Activated CD8-positive, alpha-beta memory T cell treated with anti-CD3 and anti-CD28 coated beads for 4 hours (primary cell): ENCODE measurements around the gene PROKR1.
"Not testable (repeated sequence)": the region's sequence is repeated elsewhere in the genome, so short reads cannot be mapped to it uniquely, and the experiment has no call there.

Source experiments
- DNase-seq, 2 donors: peaks; one replicate each; pipeline ENCODE4 v3.0.0-alpha.2; 2020; ENCODE audit warnings: low read depth in 2 of 2

The PROKR1 gene

DNA sequence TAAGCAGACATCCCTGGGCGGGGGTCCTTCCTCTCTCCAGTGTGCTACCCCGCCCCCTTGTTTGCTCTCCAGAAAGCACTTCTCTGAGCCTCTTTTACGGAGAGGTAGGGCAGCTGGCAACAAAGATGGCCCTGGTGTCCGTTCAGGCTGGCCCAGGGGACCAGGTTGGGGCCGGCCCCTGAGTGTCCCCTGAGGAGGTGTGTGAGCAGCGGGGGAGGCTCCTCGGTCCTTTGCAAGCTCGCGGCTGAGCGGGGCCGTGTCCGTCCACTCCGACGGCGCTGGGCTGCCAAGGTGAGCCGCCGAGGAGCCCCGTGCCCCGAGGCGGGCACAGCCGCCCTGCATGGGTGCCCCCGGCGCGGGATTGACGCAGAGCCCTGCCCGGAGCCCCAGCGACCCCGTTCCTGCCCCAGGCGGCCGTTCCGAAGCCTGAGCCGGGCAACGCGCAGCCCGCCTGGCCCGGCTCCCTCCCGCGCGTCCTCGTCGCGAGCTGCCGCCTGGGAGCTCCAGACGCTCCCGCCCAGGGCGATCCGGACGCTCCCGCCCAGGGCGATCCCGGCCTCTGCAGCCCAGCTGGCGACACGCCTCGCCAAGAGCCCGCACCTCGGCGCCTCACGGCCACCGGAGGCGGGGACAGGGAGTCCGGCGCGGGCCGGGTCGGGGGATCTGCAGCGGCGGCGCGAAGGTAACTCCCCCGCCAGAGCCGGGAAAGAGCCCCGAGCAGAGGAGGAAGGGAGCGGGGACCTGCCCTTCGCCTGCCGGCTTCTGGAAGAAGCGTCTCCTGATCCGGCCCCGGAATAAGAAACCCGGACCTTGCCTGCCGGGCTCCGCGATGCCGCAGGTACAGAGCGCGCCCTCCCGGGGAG, at the start of gene PROKR1:
Gene PROKR1, plus strand, starts transcription at position 569 of the 863 bp plus-strand sequence. CDS start 2,243 bp downstream, outside the sequence.
- DNase-seq: no peak

DNA sequence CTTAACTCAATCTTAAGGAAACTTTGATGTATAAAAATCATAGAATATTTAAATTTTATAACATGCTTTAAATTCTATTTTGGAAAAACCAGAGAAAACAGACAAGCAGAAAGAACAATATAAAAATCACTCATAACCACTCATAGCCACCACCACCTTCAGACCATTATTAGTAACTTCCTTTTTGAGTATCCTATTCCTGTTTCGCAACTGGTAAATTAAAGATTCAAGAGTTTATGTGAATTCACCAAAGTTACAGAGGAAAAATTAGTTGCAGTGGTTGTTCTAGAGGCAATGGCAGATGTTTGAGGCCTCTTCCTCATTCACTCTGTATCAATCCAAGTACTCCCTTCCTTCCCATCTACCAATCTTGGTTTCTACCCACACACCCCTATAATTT, 49.3 kb upstream of the PROKR1 start:
- no peak for DNase-seq

- peak; percentile 14 to 18 for DNase-seq
Measured at GRCh38 chr2:68594674-68595492, 48.5 kb upstream of the PROKR1 start.

DNA sequence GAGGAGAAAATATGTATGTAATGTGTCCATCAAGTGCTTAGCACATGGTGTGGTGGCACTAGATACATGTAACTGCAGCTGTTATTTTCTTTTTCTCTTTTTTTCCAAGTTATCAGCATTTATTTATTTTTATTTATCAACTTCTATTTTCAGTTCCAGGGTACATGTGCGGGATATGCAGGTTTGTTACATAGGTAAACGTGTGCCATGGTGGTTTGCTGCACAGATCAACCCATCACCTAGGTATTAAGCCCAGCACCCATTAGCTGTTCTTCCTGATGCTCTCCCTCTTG, 47.9 kb upstream of the PROKR1 start:
- DNase-seq: not testable (repeated sequence)

DNA sequence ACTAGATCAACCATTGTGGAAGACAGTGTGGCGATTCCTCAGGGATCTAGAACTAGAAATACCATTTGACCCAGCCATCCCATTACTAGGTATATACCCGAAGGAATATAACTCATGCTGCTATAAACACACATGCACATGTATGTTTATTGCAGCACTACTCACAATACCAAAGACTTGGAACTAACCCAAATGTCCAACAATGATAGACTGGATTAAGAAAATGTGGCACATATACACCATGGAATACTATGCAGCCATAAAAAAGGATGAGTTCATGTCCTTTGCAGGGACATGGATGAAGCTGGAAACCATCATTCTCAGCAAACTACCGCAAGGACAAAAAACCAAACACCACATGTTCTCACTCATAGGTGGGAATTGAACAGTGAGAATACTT, 42.9 kb upstream of the PROKR1 start:
- DNase-seq: not testable (repeated sequence)

DNA sequence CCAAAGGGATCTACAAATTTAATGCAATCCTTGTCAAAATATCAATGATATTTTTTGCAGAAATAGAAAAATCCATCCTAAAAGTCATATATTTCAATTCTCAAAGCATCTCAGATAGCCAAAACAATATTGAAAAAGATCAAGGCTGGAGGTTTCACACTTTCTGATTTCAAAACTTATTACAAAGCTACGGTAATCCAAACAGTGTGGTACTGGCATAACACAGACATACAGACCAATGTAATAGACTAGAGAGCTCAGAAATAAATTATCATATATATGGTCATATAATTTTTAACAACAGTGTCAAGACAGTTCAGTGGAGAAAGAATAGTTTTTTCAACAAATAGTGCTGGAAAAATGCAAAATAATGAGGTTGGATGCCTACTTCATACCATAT, 40.3 kb upstream of the PROKR1 start:
- DNase-seq: no peak

DNA sequence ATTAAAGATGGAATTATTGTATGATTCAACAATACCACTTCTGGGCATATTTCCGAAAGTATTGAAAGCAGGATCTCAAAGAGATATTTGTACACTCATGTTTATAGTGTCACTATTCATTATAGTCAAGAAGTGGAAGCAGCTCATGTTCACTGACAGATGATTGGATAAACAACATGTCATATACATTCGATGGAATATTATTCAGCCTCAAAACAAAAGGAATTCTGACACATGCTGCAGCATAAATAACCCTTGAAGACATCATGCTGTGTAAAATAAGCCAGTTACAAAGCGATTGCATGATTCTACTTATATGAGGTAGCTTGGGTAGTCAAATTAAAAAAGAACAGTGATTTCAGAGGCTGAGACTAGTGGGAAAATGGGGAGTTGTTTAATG, 39.3 kb upstream of the PROKR1 start:
- no peak for DNase-seq

DNA sequence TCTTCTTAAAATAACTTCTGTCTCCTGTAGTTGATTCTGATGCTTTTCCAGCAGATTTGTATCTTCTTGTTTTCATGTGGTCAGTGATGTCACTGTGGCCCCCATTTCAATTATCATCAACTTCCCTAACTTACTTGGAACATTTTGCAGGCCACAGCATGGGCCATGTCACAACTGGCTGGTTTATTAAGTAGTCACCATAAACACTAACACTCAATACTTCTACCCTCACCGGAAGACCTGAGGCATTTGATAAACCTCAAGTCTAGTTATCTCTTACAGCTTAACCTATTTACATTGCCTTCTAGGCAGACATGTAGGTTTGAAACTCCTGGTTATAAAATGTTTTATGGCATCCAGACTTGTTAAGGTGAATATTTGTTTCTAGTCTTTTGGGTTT, 37.4 kb upstream of the PROKR1 start:
- DNase-seq: no peak

DNA sequence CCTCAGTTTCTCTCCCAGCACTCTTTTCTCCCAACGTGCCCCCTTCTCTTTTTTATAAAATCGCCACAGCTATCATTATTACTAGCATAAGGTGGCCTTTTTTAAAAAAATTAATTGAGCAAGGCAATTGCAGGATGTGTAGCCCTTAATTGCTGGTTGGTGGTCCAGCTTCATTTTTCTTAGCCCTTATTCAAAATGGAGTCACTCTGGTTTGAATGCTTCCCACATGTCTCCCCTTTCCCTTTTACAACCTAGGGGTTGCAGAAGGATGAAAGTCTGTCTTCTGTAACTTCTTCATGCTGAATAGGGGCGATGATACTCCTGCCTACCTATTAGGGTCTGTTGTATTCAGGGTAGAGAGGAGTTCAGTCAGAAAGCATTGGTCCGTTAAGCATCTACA, 36.6 kb upstream of the PROKR1 start:
- no peak for DNase-seq

GRCh38 chr2:68607837-68608236, 35.5 kb upstream of the PROKR1 start:
- no peak for DNase-seq

DNA sequence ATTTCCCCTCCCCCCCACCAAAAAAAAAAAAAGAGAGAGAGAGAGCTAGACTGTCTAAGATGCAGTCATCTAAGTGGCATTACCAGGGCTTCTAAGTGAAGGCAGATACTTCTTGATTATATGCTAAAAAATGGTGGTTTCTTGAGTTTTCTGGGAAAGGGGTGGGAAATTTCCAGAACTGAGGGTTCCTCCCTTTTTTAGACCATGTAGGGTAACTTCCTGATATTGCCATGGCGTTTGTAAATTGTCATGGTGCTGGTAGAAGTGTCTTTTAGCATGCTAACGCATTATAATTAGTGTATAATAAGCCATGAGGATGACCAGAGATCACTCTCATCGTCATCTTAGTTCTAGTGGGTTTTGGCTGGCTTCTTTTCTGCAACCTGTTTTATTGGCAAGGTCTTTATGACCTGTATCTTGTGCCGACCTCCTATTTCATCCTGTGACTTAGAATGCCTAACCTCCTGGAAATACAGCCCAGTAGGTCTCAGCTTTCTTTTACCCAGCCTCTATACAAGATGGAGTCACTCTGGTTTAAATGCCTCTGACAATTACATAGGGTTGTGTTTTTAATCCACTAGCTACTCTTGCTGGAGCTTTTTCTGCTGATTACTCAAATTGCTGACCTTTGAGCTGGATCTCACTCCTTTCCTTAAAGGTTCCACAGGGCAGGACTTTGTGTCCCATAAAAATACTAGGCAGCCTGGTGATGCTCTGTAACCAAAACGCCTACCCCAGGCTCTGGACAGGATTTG, 30.4 kb upstream of the PROKR1 start:
- DNase-seq: no peak

- no peak for DNase-seq
Measured at GRCh38 chr2:68620772-68621171, 22.6 kb upstream of the PROKR1 start.

DNA sequence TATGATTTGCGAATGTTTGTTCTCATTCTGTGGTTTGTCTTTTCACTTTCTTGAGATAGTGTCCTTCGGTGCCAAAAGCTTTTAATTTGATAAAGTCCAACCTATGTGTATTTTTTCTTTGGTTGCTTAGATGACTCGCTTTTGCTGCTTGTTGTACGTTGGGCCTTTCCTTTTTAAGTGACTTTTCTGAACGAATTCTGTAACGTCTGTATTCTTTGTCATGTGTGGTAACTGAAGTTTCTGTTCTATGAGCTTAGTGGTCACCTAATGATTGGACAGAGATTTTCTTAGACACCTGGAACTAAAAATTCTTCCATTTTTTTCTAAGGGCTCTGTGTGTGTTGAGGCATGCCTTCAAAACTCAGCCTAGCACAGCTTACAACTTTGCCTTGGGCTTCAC, 19.6 kb upstream of the PROKR1 start:
- DNase-seq: no peak

DNA sequence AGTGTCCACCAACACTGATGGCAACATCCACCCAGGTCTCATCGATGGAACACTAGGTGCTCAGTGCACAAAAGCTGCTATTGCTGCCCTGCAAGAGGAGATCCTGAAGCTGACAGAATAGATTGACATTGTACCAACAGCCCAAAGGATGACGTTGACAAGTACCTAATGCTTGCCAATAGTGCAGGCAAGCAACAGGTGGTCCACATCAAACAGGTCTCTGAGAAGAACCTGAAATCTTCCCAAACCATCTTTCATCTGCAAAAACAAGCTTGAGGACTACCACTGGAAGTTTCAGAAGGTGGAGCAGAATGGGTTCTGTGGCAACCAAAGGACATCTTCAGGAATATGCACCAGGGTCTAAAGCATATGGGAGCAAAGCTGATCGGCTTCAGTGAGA, 15.8 kb upstream of the PROKR1 start:
- no peak for DNase-seq

GRCh38 chr2:68632021-68632420, 11.4 kb upstream of the PROKR1 start:
- DNase-seq: no peak

GRCh38 chr2:68637047-68637446, 6.3 kb upstream of the PROKR1 start:
- DNase-seq: no peak

DNA sequence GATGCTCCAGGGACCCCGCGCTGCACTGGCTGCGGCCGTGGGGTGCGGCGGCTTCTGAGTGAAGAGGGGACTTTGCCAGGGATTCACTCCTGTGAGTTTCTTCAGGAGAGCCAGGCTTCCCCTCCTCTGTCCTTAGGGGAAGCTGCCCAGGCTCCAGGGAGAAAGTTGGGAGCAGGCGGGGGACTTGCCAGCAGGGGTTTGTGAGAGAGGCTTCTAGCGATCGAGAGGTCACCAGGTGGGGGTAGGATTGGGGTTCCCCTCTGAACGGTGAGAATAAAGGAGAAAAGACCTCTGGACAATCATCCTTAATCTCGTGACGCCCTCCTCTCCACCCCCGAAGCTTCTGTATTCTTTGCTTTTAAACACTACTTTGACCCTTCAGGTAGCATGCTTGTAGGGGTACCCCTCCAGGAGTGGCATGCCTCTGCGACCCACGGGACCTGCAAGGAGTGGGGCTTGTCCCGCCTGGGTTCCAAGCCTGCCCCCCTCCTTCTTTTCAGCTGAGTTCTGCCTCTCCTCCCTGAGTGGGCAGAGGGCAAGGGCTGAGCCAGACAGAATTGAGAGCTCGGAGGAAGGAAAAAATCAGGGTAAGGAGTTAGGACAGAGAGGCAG, 601 bp downstream of the PROKR1 start:
- DNase-seq: no peak

GRCh38 chr2:68645523-68645922, 2.1 kb downstream of the PROKR1 start:
- no peak for DNase-seq

GRCh38 chr2:68646303-68646702, 2.9 kb downstream of the PROKR1 start:
- DNase-seq: no peak

- DNase-seq: no peak
Measured at GRCh38 chr2:68650645-68651044, 7.3 kb downstream of the PROKR1 start.

- no peak for DNase-seq
Measured at GRCh38 chr2:68653034-68653433, 9.7 kb downstream of the PROKR1 start.

DNA sequence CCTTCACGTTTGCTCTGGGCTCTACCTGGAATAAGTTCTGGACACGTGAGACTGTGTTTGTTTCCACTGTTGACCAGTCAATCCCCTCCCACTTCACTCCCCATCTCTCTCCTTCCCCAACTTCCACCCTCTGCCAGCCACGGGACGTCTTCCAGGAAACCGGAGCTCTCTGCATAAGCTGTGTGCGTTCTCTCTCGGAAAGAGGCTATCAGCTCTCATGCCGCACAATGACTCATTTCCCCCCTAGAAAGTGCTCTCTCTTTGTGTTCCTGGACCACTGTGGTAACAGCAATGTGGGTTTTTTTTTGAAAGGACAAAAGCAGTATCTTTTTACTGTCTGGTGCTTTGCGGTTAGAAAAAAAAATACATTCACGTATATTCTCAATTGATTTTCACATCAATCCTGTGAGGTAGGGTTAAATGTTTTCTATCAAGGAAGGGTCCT, 10.2 kb downstream of the PROKR1 start:
- DNase-seq: peak; percentile 12 to 19
